H1 (cell line): ENCODE measurements around the gene MTMR2.

Experiments
- BACH1 ChIP-seq: IDR thresholded peaks from 2 replicates; pipeline ENCODE4 v1.6.1; 2012; ENCODE audit warnings: low read length, improper control_type of control experiment
- CHD1 ChIP-seq: IDR thresholded peaks from 2 replicates; pipeline ENCODE4 v1.6.1; 2012; ENCODE audit warnings: low read depth, low read length, improper control_type of control experiment
- EZH2 ChIP-seq: fragments of 200-600 bp; sonication (generic); IDR thresholded peaks from 2 replicates; pipeline ENCODE4 v1.7.1; 2012; ENCODE audit warnings: low read depth, mild to moderate bottlenecking, moderate library complexity, low read length, inconsistent platforms; ENCODE audit not compliant: severe bottlenecking
- JUN ChIP-seq: IDR thresholded peaks from 2 replicates; pipeline ENCODE4 v1.6.1; 2011; ENCODE audit warnings: low read depth, mild to moderate bottlenecking, improper control_type of control experiment, low read length
- KDM1A ChIP-seq: fragments of 200-600, 300-600 bp; sonication (generic); IDR thresholded peaks from 2 replicates; pipeline ENCODE4 v1.7.1; 2016; ENCODE audit warnings: mild to moderate bottlenecking, low read length, borderline replicate concordance
- POLR2A ChIP-seq, 2 experiments: IDR thresholded peaks; 1 replicate in 1 of 2; 2 replicates in 1 of 2; pipeline ENCODE4 v1.6.1; 2011; ENCODE audit warnings: low read depth in 2 of 2, low read length in 2 of 2, mild to moderate bottlenecking in 2 of 2; ENCODE audit errors: control extremely low read depth in 1 of 2
- RBBP5 ChIP-seq: IDR thresholded peaks from 2 replicates; pipeline ENCODE4 v1.7.1; 2012; ENCODE audit warnings: low read depth, mild to moderate bottlenecking, inconsistent platforms, low read length, moderate library complexity, borderline replicate concordance
- RNF2 ChIP-seq: fragments of 200-900, 300-1000 bp; sonication (generic); IDR thresholded peaks from 2 replicates; pipeline ENCODE4 v1.7.1; 2016; ENCODE audit warnings: borderline replicate concordance, low read depth, mild to moderate bottlenecking, antibody characterized with exemption, low read length; ENCODE audit not compliant: poor library complexity, severe bottlenecking; ENCODE audit errors: missing control alignments
- RXRA ChIP-seq: IDR thresholded peaks from 2 replicates; pipeline ENCODE4 v1.6.1; 2011; ENCODE audit warnings: low read depth, mild to moderate bottlenecking, low read length, moderate library complexity; ENCODE audit not compliant: insufficient read depth
- SP1 ChIP-seq: IDR thresholded peaks from 2 replicates; pipeline ENCODE4 v1.6.1; 2011; ENCODE audit warnings: low read depth, low read length
- TF ChIP-seq, protein P1 (sequence below): IDR thresholded peaks from 2 replicates; pipeline ENCODE4 v1.6.1; 2012; ENCODE audit warnings: inconsistent platforms
- TF ChIP-seq, protein P2 (sequence below), 3 experiments: IDR thresholded peaks; 1 replicate in 2 of 3; 2 replicates in 1 of 3; pipeline versions ENCODE4 v1.5.1 to v1.6.1; 2011; ENCODE audit warnings: low read length in 3 of 3, mild to moderate bottlenecking in 3 of 3, inconsistent platforms in 2 of 3, low read depth in 1 of 3, moderate library complexity in 1 of 3; ENCODE audit not compliant: insufficient read depth in 1 of 3; ENCODE audit errors: control extremely low read depth in 1 of 3
- TF ChIP-seq, protein P3 (sequence below): IDR thresholded peaks from 2 replicates; pipeline ENCODE4 v1.6.1; 2011; ENCODE audit warnings: low read length, improper control_type of control experiment

DNA sequence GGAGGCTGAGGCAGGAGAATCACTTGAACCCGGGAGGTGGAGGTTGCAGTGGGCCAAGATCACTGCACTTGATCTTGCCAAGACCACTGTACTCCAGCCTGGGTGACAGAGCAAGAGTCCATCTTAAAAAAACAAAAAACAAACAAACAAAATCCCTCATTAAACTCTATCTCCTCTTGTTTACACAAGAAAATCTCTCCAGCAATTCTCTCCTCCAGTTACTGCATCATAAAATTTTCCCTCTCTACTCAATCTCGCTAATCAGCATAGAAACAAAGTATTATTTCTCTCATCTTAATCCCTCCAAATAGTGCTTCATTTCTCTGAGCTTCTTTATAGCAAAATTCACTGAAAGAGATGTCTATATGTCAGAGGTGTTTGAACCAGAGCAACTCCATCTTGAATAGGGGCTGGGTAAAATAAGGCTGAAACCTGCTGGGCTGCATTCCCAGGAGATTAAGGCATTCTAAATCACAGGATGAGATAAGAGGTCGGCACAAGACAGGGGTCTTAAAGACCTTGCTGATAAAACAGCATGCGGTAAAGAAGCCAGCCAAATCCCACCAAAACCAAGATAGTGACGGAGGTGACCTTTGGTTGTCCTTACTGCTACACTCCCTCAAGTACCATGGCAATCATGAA is 19.8 kb downstream of the MTMR2 start:
- no peak for TF ChIP-seq POLR2A (IDR thresholded peaks at IDR 0.05; ENCODE audit: control extremely low read depth in 1 of 2, low read depth in 2 of 2, low read length in 2 of 2)
- no peak for TF ChIP-seq CHD1
- TF ChIP-seq KDM1A: no peak
- TF ChIP-seq, protein P1, sequence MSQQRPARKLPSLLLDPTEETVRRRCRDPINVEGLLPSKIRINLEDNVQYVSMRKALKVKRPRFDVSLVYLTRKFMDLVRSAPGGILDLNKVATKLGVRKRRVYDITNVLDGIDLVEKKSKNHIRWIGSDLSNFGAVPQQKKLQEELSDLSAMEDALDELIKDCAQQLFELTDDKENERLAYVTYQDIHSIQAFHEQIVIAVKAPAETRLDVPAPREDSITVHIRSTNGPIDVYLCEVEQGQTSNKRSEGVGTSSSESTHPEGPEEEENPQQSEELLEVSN: peak; percentile 44; the same call in 1 of the 2 replicates
- no peak for TF ChIP-seq EZH2
- TF ChIP-seq, protein P2, sequence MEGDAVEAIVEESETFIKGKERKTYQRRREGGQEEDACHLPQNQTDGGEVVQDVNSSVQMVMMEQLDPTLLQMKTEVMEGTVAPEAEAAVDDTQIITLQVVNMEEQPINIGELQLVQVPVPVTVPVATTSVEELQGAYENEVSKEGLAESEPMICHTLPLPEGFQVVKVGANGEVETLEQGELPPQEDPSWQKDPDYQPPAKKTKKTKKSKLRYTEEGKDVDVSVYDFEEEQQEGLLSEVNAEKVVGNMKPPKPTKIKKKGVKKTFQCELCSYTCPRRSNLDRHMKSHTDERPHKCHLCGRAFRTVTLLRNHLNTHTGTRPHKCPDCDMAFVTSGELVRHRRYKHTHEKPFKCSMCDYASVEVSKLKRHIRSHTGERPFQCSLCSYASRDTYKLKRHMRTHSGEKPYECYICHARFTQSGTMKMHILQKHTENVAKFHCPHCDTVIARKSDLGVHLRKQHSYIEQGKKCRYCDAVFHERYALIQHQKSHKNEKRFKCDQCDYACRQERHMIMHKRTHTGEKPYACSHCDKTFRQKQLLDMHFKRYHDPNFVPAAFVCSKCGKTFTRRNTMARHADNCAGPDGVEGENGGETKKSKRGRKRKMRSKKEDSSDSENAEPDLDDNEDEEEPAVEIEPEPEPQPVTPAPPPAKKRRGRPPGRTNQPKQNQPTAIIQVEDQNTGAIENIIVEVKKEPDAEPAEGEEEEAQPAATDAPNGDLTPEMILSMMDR (IDR thresholded peaks at IDR 0.05; ENCODE audit: control extremely low read depth in 1 of 3, insufficient read depth in 1 of 3, low read depth in 1 of 3, low read length in 3 of 3): no peak
- no peak for TF ChIP-seq RNF2
- TF ChIP-seq RBBP5: no peak
- no peak for TF ChIP-seq RXRA
- TF ChIP-seq, protein P3, sequence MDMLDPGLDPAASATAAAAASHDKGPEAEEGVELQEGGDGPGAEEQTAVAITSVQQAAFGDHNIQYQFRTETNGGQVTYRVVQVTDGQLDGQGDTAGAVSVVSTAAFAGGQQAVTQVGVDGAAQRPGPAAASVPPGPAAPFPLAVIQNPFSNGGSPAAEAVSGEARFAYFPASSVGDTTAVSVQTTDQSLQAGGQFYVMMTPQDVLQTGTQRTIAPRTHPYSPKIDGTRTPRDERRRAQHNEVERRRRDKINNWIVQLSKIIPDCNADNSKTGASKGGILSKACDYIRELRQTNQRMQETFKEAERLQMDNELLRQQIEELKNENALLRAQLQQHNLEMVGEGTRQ: no peak
- 0 out of 2 replicates have a peak, but pooled peaks have one; percentile 11 for TF ChIP-seq SP1
- TF ChIP-seq BACH1: no peak
- TF ChIP-seq JUN: no peak
